Measurements from ENCODE around the gene ELMOD2. TPM values are rescaled to one million over a fixed set of nuclear protein-coding genes. Genes with fewer than 3 reads are reported as not detected.

ELMOD2 gene
- total RNA-seq, 4 donors from 2014 or later, result 3.2 to 13.7 (median 10.9) TPM

DNA sequence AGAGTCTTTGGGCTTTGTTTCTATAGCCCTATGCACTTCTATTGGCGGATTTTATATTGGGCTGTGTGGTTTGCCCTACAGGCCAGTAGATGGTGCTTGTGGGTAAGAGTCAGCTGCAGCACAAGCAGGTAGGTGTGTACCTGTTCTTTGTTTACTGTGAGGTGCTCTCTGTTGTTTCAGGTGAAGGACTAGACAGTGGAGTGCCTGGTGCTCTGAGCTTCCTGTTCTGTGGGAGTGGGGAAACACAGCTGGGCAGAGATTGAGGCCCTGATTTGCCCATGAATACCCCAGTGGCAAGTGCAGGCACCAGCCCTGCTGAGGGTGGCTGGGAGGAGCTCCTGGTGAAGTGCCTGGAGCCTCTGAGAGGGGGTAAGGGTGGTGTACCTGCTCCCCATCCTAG is 71.1 kb downstream of the ELMOD2 start:
- H3K4me3 ChIP-seq, result no peak overlapping the region
- no peaks in the 10 kb centered on the region for H3K27me3 ChIP-seq
- no peaks in the 10 kb centered on the region for H3K4me1 ChIP-seq
- no peak overlapping the region for H3K27ac ChIP-seq
- TF ChIP-seq, protein P1, sequence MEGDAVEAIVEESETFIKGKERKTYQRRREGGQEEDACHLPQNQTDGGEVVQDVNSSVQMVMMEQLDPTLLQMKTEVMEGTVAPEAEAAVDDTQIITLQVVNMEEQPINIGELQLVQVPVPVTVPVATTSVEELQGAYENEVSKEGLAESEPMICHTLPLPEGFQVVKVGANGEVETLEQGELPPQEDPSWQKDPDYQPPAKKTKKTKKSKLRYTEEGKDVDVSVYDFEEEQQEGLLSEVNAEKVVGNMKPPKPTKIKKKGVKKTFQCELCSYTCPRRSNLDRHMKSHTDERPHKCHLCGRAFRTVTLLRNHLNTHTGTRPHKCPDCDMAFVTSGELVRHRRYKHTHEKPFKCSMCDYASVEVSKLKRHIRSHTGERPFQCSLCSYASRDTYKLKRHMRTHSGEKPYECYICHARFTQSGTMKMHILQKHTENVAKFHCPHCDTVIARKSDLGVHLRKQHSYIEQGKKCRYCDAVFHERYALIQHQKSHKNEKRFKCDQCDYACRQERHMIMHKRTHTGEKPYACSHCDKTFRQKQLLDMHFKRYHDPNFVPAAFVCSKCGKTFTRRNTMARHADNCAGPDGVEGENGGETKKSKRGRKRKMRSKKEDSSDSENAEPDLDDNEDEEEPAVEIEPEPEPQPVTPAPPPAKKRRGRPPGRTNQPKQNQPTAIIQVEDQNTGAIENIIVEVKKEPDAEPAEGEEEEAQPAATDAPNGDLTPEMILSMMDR (IDR thresholded peaks at IDR 0.05 in 4 of 5, conservative IDR thresholded peaks at IDR 0.05 in 1 of 5), result no peak
- no peak for TF ChIP-seq POLR2A (IDR thresholded peaks at IDR 0.05)
- no peaks in the 10 kb centered on the region for H3K36me3 ChIP-seq
- no peak for DNase-seq
- in situ Hi-C loops (cut with MboI; ENCODE audit: low sequenced_read_pairs in 4 of 4), result no loop called here
- no peaks in the 10 kb centered on the region for H3K9me3 ChIP-seq
- intact Hi-C loops (cut with DNase I; ENCODE audit: low total_unique reads), result no loop called here
- no peak for ATAC-seq

GRCh38 chr4:140600408-140600807 is 76.4 kb downstream of the ELMOD2 start:
- intact Hi-C loops (cut with DNase I; ENCODE audit: low total_unique reads), result no loop called here

GRCh38 chr4:140602714-140603113 is 78.7 kb downstream of the ELMOD2 start:
- in situ Hi-C loops (cut with MboI; ENCODE audit: low sequenced_read_pairs in 4 of 4) (no loop called here), intact Hi-C loops (cut with DNase I; ENCODE audit: low total_unique reads) (no loop called here)
- Histone ChIP-seq H3K4me1 (no peaks in the 10 kb centered on the region), H3K36me3 (no peaks in the 10 kb centered on the region), H3K4me3 (no peak overlapping the region), H3K27me3 (no peaks in the 10 kb centered on the region), H3K27ac (no peak overlapping the region), H3K9me3 (no peaks in the 10 kb centered on the region)
- TF ChIP-seq POLR2A (IDR thresholded peaks at IDR 0.05), result no peak
- TF ChIP-seq, protein P1 (IDR thresholded peaks at IDR 0.05 in 4 of 5, conservative IDR thresholded peaks at IDR 0.05 in 1 of 5), result no peak
- DNase-seq, result no peak
- ATAC-seq, result no peak

More at GRCh38 chr4:140600408-140600807, 76.4 kb downstream of the ELMOD2 start:
- Histone ChIP-seq H3K27me3 (no peaks in the 10 kb centered on the region), H3K4me3 (no peak overlapping the region), H3K9me3 (no peaks in the 10 kb centered on the region), H3K27ac (no peak overlapping the region), H3K4me1 (no peaks in the 10 kb centered on the region), H3K36me3 (no peaks in the 10 kb centered on the region)
- in situ Hi-C loops (cut with MboI; ENCODE audit: low sequenced_read_pairs in 4 of 4), result no loop called here
- TF ChIP-seq, protein P1 (IDR thresholded peaks at IDR 0.05 in 4 of 5, conservative IDR thresholded peaks at IDR 0.05 in 1 of 5), result no peak
- ATAC-seq, result no peak
- DNase-seq, result no peak

DNA sequence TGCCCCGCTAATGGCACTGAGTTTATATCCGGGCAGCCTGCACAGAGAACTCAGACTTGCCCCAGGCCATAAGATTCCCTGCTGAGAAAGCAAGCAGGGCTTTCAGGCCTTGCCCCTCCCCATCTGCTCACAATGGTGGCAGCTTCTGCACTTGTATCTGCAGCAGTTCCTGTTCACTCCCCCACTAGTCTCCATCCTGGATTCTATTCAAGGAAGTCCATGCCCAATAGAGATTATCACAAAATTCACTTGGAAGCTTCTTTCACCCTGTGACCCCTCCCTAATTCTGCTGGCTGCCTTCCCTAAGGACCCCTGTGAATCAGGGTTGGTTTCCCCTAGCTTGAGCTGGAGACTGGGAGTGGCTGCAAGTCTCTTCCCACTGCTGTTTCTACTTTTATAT is 79.3 kb downstream of the ELMOD2 start:
- H3K27me3 ChIP-seq, result no peaks in the 10 kb centered on the region
- no peak overlapping the region for H3K27ac ChIP-seq
- intact Hi-C loops (cut with DNase I; ENCODE audit: low total_unique reads), result no loop called here
- H3K36me3 ChIP-seq, result no peaks in the 10 kb centered on the region
- no peaks in the 10 kb centered on the region for H3K4me1 ChIP-seq
- no peak overlapping the region for H3K4me3 ChIP-seq
- TF ChIP-seq, protein P1 (IDR thresholded peaks at IDR 0.05 in 4 of 5, conservative IDR thresholded peaks at IDR 0.05 in 1 of 5), result no peak
- no peak for TF ChIP-seq POLR2A (IDR thresholded peaks at IDR 0.05)
- DNase-seq, result no peak
- no peak for ATAC-seq
- in situ Hi-C loops (cut with MboI; ENCODE audit: low sequenced_read_pairs in 4 of 4), result no loop called here
- no peaks in the 10 kb centered on the region for H3K9me3 ChIP-seq

Other genes with a start within 250 kb of the ELMOD2 start
- gene SCOC, start 150.5 kb upstream of the ELMOD2 start, total RNA-seq, result 10 to 100 TPM; 21.5 to 36.6 (median 30.6) TPM
- gene CLGN, start 96.5 kb upstream of the ELMOD2 start, total RNA-seq, result under 1 TPM in 3 of 4 donors, not detected in 1; 0.10 to 0.29 (median 0.20) TPM
- not detected for gene MGAT4D, start 25.9 kb upstream of the ELMOD2 start, total RNA-seq
- not detected for gene UCP1, start 44.8 kb downstream of the ELMOD2 start, total RNA-seq
- 1 to 10 TPM; 1.5 to 3.5 (median 2.2) TPM for gene TBC1D9, start 232.2 kb downstream of the ELMOD2 start, total RNA-seq

All from gastrocnemius medialis (tissue), 4 donors.